GDM1 (cell line): ENCODE results near the gene EGFL8.
A peak's percentile ranks its signal among the peaks of the same experiment; 100 is the strongest.

ENCODE experiments used
- DNase-seq: peaks from one replicate; lab custom pipeline; 2025; lab: John Stamatoyannopoulos, UW

The EGFL8 gene

GRCh38 chr6:32146687-32147086, 17.7 kb upstream of the EGFL8 start:
- DNase-seq = no peak

- DNase-seq = no peak
Measured at GRCh38 chr6:32147401-32148132, 16.8 kb upstream of the EGFL8 start.

GRCh38 chr6:32148289-32149091, 15.9 kb upstream of the EGFL8 start:
- no peak for DNase-seq

- DNase-seq = no peak
Measured at GRCh38 chr6:32149092-32149755, 15.2 kb upstream of the EGFL8 start.

- DNase-seq = no peak
Measured at GRCh38 chr6:32149932-32150870, 14.2 kb upstream of the EGFL8 start.

GRCh38 chr6:32151181-32151862, 13.1 kb upstream of the EGFL8 start:
- DNase-seq = no peak

- no peak for DNase-seq
Measured at GRCh38 chr6:32151863-32152768, 12.3 kb upstream of the EGFL8 start, which contains the start of gene PRRT1. Gene PRRT1, minus strand, starts transcription at chr6:32151939. Its CDS starts 112 bp downstream, at chr6:32151827.

- DNase-seq = no peak
Measured at GRCh38 chr6:32152769-32153563, 11.4 kb upstream of the EGFL8 start.

- DNase-seq = peak; percentile 75
Measured at GRCh38 chr6:32153564-32154513, 10.6 kb upstream of the EGFL8 start, which contains the start of gene PPT2. Gene PPT2, plus strand, starts transcription at chr6:32154141. Its CDS starts 454 bp downstream, at chr6:32154595.

- peak; percentile 18 for DNase-seq
Measured at GRCh38 chr6:32154514-32155161, 9.8 kb upstream of the EGFL8 start.

- DNase-seq = no peak
Measured at GRCh38 chr6:32156891-32157290, 7.5 kb upstream of the EGFL8 start.

- no peak for DNase-seq
Measured at GRCh38 chr6:32158052-32158451, 6.3 kb upstream of the EGFL8 start.

- DNase-seq = no peak
Measured at GRCh38 chr6:32163559-32164258, 686 bp upstream of the EGFL8 start.

- no peak for DNase-seq
Measured at GRCh38 chr6:32166411-32167061, 2.1 kb downstream of the EGFL8 start.

- DNase-seq = no peak
Measured at GRCh38 chr6:32167154-32167760, 2.9 kb downstream of the EGFL8 start.
